GM19238 (cell line): ENCODE data around the gene S100A16.

Experiments
- DNase-seq: peaks from one replicate; pipeline ENCODE4 v3.0.0; 2011; ENCODE audit warnings: low spot score; ENCODE audit not compliant: insufficient read length

The S100A16 gene

GRCh38 chr1:153638261-153638660 lies 25.3 kb upstream of the S100A16 start:
- no peak for DNase-seq

- no peak for DNase-seq
These were observed 23.4 kb upstream of the S100A16 start for GRCh38 chr1:153636312-153636711.

GRCh38 chr1:153635872-153636271 lies 22.9 kb upstream of the S100A16 start:
- DNase-seq = no peak

- DNase-seq = peak; percentile 97
These were observed 21.1 kb upstream of the S100A16 start, which contains the start of gene CHTOP for GRCh38 chr1:153633754-153634665. Gene CHTOP (plus strand): TSS chr1:153634066. CDS start chr1:153636589, 2,523 bp downstream.

GRCh38 chr1:153633161-153633753 lies 20.3 kb upstream of the S100A16 start:
- DNase-seq = no peak

GRCh38 chr1:153631047-153632022 lies 18.4 kb upstream of the S100A16 start:
- no peak for DNase-seq

- no peak for DNase-seq
These were observed 17.4 kb upstream of the S100A16 start for GRCh38 chr1:153630384-153630783.

GRCh38 chr1:153629971-153630370 lies 17.0 kb upstream of the S100A16 start:
- no peak for DNase-seq

GRCh38 chr1:153629343-153629665 lies 16.4 kb upstream of the S100A16 start:
- DNase-seq = no peak

- DNase-seq = no peak
These were observed 15.9 kb upstream of the S100A16 start for GRCh38 chr1:153628638-153629342.

GRCh38 chr1:153627715-153628626 lies 15.0 kb upstream of the S100A16 start, which contains the start of gene S100A1:
Gene S100A1 (plus strand): TSS chr1:153628434. CDS start chr1:153630522, 2,088 bp downstream.
- DNase-seq = no peak

GRCh38 chr1:153626904-153627714 lies 14.2 kb upstream of the S100A16 start, which contains the start of gene S100A13:
Gene S100A13 (minus strand): TSS chr1:153627505. CDS start chr1:153626472, 1,033 bp downstream.
- no peak for DNase-seq

- no peak for DNase-seq
These were observed 13.6 kb upstream of the S100A16 start for GRCh38 chr1:153626477-153626903.

- no peak for DNase-seq
These were observed 12.2 kb upstream of the S100A16 start for GRCh38 chr1:153624965-153625611.

GRCh38 chr1:153623101-153623500 lies 10.2 kb upstream of the S100A16 start:
- DNase-seq = no peak

GRCh38 chr1:153619171-153619570 lies 6.2 kb upstream of the S100A16 start:
- no peak for DNase-seq

- peak; percentile 76 for DNase-seq
These were observed 4.7 kb upstream of the S100A16 start for GRCh38 chr1:153617663-153618062.

- DNase-seq = no peak
These were observed 4.0 kb upstream of the S100A16 start for GRCh38 chr1:153616917-153617311.
